Liver (tissue), 3 donors: Measurements from ENCODE around the gene SPEN.

Source experiments
- EGR1 ChIP-seq, 2 donors: IDR thresholded peaks; 2 replicates each; pipeline ENCODE4 v1.6.1; 2016 to 2018; ENCODE audit warnings: antibody characterized with exemption in 2 of 2, low read depth in 2 of 2
- FOXA1 ChIP-seq: IDR thresholded peaks from 2 replicates; pipeline ENCODE4 v1.6.1; 2016; ENCODE audit warnings: antibody characterized with exemption
- REST ChIP-seq: IDR thresholded peaks from 2 replicates; pipeline ENCODE4 v1.6.1; 2016; ENCODE audit warnings: antibody characterized with exemption, mild to moderate bottlenecking
- SP1 ChIP-seq: IDR thresholded peaks from 2 replicates; pipeline ENCODE4 v1.6.1; 2018; ENCODE audit warnings: antibody characterized with exemption, mild to moderate bottlenecking
- TAF1 ChIP-seq: conservative IDR thresholded peaks from 2 replicates; pipeline ENCODE4 v1.6.1; 2016; ENCODE audit warnings: antibody characterized with exemption, mild to moderate bottlenecking
- YY1 ChIP-seq: IDR thresholded peaks from 2 replicates; pipeline ENCODE4 v1.6.1; 2016; ENCODE audit warnings: antibody characterized with exemption, mild to moderate bottlenecking
- TF ChIP-seq, protein P1 (sequence below): fragments of 150-350 bp; IDR thresholded peaks from 2 replicates; pipeline ENCODE4 v1.5.1; 2017; ENCODE audit warnings: improper control_type of control experiment, low read depth, low read length; ENCODE audit not compliant: missing input control
- TF ChIP-seq, protein P2 (sequence below): IDR thresholded peaks from 2 replicates; pipeline ENCODE4 v1.6.1; 2016; ENCODE audit warnings: antibody characterized with exemption
- donor health status: healthy.
- donor health status: healthy.

DNA sequence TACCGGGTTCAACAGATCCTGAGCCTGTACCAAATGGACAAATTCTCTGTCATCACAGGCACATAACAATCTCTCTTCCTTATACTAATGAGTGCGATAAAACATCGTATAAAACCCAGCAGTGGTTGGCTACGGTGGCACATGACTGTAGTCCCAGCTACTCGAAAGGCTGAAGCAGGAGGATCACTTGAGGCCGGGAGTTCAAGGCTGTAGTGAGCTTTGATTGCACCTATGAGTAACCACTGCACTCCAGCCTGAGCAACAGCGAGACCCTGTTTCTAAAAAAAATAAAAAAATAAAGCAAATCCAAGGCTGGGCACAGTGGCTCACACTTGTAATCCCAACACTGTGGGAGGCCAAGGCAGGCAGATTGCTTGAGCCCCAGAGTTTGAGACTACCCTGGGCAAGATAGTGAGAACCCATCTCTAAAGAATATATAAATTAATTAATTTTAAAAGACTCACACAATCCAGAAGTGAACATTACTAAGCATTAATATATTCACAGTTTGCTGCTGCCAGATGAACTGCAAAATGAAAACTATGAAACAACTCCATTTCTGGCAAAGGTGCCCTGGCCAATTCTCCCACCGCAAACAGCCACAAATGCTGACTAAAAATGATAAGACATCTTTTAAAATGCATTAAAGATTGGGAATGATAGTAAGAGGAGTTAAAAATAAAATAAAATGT is 115.3 kb downstream of the SPEN start:
- no peak for TF ChIP-seq EGR1 (IDR thresholded peaks at IDR 0.05; ENCODE audit: low read depth in 2 of 2)
- no peak for TF ChIP-seq REST
- TF ChIP-seq, protein P1, sequence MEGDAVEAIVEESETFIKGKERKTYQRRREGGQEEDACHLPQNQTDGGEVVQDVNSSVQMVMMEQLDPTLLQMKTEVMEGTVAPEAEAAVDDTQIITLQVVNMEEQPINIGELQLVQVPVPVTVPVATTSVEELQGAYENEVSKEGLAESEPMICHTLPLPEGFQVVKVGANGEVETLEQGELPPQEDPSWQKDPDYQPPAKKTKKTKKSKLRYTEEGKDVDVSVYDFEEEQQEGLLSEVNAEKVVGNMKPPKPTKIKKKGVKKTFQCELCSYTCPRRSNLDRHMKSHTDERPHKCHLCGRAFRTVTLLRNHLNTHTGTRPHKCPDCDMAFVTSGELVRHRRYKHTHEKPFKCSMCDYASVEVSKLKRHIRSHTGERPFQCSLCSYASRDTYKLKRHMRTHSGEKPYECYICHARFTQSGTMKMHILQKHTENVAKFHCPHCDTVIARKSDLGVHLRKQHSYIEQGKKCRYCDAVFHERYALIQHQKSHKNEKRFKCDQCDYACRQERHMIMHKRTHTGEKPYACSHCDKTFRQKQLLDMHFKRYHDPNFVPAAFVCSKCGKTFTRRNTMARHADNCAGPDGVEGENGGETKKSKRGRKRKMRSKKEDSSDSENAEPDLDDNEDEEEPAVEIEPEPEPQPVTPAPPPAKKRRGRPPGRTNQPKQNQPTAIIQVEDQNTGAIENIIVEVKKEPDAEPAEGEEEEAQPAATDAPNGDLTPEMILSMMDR, result no peak
- TF ChIP-seq SP1, result no peak
- TF ChIP-seq YY1, result no peak
- TF ChIP-seq, protein P2, sequence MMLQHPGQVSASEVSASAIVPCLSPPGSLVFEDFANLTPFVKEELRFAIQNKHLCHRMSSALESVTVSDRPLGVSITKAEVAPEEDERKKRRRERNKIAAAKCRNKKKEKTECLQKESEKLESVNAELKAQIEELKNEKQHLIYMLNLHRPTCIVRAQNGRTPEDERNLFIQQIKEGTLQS, result no peak
- no peak for TF ChIP-seq FOXA1
- TF ChIP-seq TAF1, result no peak
